ENCODE data around the gene NFKBIZ.

Gene NFKBIZ

DNA sequence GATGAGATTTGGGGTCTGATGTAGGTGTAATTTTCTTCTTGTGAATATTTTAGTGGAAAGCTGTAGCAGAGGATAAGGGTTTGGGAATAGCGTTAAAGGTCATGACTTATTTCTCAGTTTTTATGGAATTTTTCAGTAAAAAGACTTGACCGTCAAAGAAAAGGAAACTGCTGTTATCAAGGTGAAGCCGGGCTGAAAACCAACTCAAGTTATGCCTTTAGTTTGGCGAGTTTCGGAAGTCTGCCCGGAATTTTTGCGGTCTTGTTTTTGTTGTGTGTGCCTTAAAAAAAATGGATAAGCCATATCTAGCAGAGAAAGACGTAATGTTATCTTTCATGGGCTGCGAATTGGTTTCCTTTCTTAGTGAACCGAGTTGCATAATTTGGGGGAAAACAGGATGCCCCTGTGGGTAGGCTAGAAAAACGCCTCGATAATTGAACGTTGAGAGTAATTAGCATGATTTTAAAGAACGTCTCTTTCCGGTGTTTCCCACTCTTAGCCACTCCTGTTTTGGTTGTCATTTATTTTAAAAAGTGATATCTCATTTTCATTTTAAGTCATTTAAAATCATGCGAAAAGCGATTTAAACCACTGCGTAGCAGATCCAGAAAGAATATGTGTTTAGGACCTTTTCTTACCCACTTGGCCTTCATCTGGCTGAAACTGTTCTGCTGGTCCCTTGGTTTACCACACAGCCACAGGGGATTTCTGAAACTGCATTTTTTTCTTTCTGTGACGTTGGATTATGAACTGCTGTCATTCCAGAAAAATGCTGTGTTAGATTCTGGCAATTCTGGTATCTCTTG, 1.1 kb downstream of the NFKBIZ start:
- peak overlapping the region; percentile 95 for H3K4me3 ChIP-seq (ENCODE audit: low read length)
- peaks cover 71% of the 10 kb centered on the region for H4K20me1 ChIP-seq (ENCODE audit: insufficient read depth, low read length)
- H3K9ac ChIP-seq (ENCODE audit: low read length): peak overlapping the region; percentile 98
- H3K36me3 ChIP-seq (replicated peaks; ENCODE audit: low read depth, low read length): peaks cover 70% of the 10 kb centered on the region
- no peak overlapping the region for H2AFZ ChIP-seq (ENCODE audit: low read depth, low read length)
- peak overlapping the region; percentile 79 for H3K4me2 ChIP-seq (ENCODE audit: low read length)
- H3K27ac ChIP-seq (ENCODE audit: low read length): peak overlapping the region; percentile 88
- H3K27me3 ChIP-seq (ENCODE audit: low read depth, low read length): no peaks in the 10 kb centered on the region
- peaks cover 98% of the 10 kb centered on the region for H3K79me2 ChIP-seq (ENCODE audit: low read length)
- peaks cover 62% of the 10 kb centered on the region for H3K4me1 ChIP-seq (ENCODE audit: low read length)
- H3K9me3 ChIP-seq (ENCODE audit: insufficient read depth, low read length): no peaks in the 10 kb centered on the region
- TF ChIP-seq CTCF (IDR thresholded peaks at IDR 0.05; ENCODE audit: low read depth, low read length): no peak

DNA sequence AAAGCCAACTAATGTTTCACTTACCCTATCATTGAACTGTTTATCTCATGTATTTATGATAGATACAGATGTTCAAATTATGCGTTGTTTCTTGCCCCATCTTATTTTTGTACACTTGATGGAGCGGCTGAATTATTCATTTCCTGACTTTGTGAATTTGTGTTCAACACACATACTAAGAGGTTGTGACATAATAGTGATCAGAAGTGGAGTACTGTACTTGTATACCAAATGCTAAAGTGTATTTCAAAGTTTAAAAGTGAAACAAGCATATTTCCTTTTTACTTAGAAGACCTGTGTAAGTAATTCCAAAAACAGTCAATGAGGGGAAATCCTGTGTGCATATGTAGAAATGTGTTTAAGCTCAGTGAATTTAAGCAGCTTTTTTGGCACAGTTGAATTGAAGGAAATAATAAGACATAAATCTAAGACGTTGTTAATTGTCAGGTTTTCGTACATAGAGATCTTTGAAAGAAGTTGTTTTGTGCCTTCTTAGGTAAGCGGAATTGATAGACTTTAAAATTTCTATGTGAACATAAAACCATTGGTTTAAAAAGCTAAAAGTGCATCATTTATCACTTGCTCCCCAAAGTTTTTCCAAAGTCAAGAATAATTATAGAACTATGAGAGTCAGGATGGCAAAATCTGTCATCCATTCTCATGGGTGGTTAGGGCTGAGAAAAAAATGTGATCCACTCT, 1.9 kb downstream of the NFKBIZ start:
- Histone ChIP-seq H4K20me1 (ENCODE audit: insufficient read depth, low read length) (peaks cover 75% of the 10 kb centered on the region), H3K27me3 (ENCODE audit: low read depth, low read length) (no peaks in the 10 kb centered on the region), H3K36me3 (replicated peaks; ENCODE audit: low read depth, low read length) (peaks cover 69% of the 10 kb centered on the region), H2AFZ (ENCODE audit: low read depth, low read length) (no peak overlapping the region), H3K79me2 (ENCODE audit: low read length) (peaks cover 93% of the 10 kb centered on the region), H3K4me2 (ENCODE audit: low read length) (peak overlapping the region; percentile 79), H3K27ac (ENCODE audit: low read length) (peak overlapping the region; percentile 88), H3K4me3 (ENCODE audit: low read length) (peak overlapping the region; percentile 95), H3K9me3 (ENCODE audit: insufficient read depth, low read length) (no peaks in the 10 kb centered on the region), H3K9ac (ENCODE audit: low read length) (peak overlapping the region; percentile 98), H3K4me1 (ENCODE audit: low read length) (peaks cover 62% of the 10 kb centered on the region)
- no peak for TF ChIP-seq CTCF (IDR thresholded peaks at IDR 0.05; ENCODE audit: low read depth, low read length)
- TF ChIP-seq EZH2phosphoT487 (IDR thresholded peaks at IDR 0.05; ENCODE audit: low read depth): no peak

DNA sequence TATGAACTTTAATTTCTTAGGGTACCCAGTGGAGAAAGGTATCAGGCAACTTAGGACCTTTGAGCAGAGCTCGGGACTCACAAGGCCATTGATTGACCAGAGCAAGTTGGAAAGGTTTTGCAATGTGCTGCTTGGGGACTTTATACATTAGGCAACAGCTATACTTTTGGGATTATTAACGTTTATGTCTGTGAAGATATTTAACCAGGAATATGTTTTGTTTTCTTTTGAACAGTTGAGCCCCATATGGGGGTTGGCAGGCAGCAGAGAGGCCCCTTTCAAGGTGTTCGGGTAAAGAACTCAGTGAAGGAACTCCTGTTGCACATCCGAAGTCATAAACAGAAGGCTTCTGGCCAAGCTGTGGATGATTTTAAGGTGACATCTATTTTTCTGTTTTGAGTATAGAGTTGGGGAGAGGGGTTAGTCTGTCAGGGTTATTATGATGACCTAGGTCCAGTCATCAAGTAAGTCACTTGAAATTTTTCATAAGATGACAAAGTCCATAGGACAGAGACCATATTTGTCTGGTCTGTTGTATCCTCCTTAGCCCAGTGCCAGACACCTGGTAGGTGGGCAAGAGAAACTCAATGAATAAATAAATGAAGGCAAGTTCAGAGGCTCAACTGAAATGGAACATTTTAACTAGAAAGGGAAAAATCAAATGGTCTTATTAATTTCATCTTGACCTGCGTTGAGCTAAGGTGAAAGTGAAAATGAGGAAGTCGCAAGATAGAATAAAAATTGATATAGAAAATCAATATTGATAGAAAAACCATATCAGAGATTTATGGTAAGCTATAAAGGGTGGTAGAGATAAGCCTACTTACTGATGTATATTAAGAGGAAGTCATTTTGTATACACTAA, 2.8 kb downstream of the NFKBIZ start:
- H2AFZ ChIP-seq (ENCODE audit: low read depth, low read length): no peak overlapping the region
- peaks cover 61% of the 10 kb centered on the region for H3K4me1 ChIP-seq (ENCODE audit: low read length)
- no peaks in the 10 kb centered on the region for H3K9me3 ChIP-seq (ENCODE audit: insufficient read depth, low read length)
- H3K9ac ChIP-seq (ENCODE audit: low read length): peak overlapping the region; percentile 98
- TF ChIP-seq EZH2phosphoT487 (IDR thresholded peaks at IDR 0.05; ENCODE audit: low read depth) (no peak), CTCF (IDR thresholded peaks at IDR 0.05; ENCODE audit: low read depth, low read length) (no peak)
- peak overlapping the region; percentile 88 for H3K27ac ChIP-seq (ENCODE audit: low read length)
- peak overlapping the region; percentile 95 for H3K4me3 ChIP-seq (ENCODE audit: low read length)
- H3K36me3 ChIP-seq (replicated peaks; ENCODE audit: low read depth, low read length): peaks cover 75% of the 10 kb centered on the region
- peaks cover 93% of the 10 kb centered on the region for H3K79me2 ChIP-seq (ENCODE audit: low read length)
- H4K20me1 ChIP-seq (ENCODE audit: insufficient read depth, low read length): peaks cover 78% of the 10 kb centered on the region
- H3K4me2 ChIP-seq (ENCODE audit: low read length): peak overlapping the region; percentile 79
- H3K27me3 ChIP-seq (ENCODE audit: low read depth, low read length): no peaks in the 10 kb centered on the region
